GM18520 (cell line): ENCODE results near the gene MCTP2.

ENCODE experiments used
- ATAC-seq: cut with Tn5 transposase; IDR thresholded peaks from one replicate; pipeline ENCODE4 v1.9.1; 2021; ENCODE audit not compliant: unreplicated experiment

The MCTP2 gene

DNA sequence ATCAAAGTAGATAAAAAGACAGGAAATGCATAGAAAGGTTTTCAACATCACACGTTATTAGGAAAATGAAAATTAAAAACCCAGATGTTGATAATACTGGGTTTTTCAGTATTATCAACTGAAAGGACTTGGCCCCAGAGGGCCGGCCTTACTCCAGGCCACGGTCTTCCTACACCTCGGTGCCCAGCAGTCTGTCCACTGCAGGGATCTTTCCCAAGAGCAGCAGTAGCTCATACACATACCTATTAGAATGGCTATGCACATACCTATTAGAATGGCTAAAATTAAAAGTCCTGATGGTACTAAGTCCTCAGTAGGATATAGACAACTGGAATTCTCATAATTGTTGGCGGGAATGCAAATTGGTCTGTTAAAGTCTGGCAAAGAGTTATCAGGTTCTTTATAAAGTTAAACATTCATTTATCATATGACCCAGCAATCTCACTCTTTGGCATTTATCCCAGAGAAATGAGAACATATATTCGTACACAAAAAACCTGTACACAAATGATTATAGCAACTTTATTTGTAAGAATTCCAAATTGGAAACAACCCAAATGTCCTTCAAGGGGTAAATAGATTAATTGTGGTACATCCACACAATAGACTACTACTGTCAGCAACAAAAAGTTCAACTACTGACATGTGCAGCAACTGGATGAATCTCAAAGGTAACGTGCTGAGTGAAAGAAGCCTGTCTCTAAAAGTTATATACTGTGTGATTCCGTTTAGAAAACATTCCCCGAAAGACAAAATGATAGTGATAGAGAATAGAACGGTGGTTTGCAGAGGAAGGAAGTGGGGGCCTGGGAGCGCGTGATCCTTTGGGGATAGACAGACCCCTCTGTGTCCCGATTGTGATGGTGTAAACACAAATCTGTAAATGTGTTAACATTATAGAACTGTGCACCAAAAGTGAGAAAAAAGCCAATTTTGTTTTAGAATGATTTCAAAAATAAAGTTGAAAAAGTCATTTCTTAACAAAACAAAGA lies 62.3 kb downstream of the MCTP2 start:
- no peak for ATAC-seq

DNA sequence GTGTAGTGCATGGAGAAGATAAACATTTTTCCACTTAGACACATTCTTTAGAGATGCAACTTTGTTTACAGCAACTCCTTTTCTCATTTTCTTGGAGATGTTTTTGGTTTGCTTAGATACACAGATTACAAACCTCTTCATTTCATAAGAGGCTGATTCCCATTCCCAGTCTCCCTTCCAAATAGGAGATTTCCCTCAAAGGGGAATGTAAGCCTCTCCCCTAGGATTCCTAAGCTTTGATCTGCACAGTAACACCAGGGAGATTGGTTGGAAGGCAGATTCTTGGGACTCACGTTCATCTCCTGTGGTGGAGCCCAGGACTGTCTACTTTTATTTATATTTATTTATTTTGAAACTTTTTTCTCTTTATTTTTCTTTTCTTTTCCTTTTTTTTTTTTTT lies 63.2 kb downstream of the MCTP2 start:
- no peak for ATAC-seq

DNA sequence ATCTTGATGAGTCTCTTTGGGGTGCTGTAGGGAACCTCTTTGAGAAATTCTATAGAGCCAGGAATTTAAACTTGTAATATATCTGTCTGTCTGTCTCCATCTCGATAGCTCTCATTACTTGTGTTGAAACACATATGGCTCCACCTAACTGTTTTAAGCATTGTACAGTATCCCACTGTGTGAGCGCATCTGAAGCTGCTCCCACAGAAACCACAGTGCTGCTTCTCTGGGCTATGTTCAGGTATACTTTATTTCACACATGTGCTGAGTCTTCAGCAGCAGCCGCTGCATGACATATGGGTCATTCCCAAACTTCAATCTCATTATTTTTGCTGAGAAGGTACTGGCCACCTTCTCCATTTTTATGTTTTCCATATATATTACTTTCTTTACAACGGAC lies 63.9 kb downstream of the MCTP2 start:
- no peak for ATAC-seq

DNA sequence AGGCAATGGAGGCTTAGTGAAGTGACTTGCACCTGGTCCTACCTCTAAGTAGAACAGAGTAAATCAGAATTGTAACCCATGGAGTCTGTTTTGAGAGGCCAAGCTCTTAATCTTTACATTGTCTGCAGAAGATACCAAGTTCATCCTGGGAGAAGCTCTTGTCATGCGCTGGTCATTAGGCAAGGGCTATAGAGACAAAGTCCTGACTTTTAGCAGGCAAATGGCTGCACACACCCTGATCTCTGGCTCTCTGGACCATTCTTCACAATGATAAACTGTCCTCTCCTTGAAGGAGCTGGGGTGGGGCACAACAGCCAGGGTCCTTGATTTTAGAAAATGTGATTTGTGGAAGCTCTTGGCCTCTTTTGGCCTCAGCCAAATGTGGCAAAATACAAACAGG lies 65.4 kb downstream of the MCTP2 start:
- ATAC-seq = no peak

DNA sequence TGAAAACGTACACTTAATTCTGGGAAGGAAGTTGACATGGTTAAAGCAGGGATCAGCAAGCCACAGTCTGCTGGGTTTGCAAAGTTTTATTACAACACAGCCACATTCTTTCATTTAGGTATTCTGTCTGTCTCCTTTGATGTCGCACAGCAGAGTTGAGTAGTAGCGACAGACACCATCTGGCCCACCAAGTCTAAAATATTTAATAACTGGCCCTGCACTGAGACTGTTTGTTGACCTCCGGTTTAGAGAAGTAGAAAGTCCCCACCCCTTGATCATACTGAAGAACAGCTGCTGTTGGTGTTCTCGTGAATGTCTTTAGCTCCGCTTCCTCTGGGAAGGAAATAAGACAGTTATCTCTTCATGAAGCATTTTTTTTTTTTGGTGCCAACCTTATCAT lies 66.2 kb downstream of the MCTP2 start:
- no peak for ATAC-seq

DNA sequence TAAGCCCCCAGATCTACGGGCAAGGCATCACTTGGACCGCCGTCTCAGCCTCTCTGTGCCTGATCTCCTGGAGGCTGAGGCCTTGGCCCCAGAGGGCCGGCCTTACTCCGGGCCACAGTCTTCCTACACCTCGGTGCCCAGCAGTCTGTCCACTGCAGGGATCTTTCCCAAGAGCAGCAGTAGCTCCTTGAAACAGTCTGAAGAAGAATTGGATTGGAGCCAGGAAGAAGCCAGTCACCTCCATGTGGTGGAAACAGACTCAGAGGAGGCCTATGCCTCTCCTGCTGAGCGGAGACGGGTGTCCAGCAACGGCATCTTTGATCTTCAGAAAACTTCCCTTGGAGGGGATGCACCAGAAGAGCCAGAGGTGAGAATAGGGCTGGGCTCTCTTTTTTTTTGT lies 67.0 kb downstream of the MCTP2 start:
- no peak for ATAC-seq

DNA sequence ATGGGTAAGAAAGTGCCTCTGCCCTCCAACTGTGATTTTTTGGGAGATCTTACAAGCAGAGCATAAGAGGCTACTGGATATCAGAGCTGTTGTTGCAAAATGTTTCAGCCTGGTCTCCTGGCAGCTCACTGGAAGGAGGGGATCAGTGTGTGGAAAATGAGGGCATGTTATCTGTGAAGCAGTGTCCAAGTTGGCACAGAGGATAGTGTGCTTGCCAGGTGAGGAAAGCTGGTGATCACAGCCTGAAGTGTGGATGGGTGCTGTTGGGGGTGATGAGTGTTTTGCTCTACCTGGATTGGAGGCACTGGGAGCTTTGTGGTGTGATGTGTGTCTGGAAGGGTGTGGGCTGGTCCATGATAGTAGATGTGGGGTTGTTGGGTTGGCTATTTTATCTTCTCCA lies 69.3 kb downstream of the MCTP2 start:
- ATAC-seq = no peak

DNA sequence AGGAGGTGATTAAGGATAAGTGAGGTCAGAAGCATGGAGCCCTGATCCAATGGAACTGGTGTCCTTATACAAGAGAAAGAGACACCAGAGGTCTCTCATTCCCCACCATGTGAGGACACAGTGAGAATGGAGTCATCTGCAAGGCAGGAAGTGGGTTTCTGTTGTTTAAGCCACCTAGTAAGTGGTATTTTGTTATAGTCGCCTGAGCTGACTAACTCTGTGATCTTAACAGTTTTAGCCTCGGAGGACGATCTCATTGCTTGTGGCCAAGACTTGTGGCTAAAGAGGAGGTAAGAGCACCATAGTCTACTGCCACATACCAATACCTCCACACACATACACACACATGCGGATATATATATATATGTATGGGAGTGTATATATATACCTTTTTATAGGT lies 73.8 kb downstream of the MCTP2 start:
- no peak for ATAC-seq

DNA sequence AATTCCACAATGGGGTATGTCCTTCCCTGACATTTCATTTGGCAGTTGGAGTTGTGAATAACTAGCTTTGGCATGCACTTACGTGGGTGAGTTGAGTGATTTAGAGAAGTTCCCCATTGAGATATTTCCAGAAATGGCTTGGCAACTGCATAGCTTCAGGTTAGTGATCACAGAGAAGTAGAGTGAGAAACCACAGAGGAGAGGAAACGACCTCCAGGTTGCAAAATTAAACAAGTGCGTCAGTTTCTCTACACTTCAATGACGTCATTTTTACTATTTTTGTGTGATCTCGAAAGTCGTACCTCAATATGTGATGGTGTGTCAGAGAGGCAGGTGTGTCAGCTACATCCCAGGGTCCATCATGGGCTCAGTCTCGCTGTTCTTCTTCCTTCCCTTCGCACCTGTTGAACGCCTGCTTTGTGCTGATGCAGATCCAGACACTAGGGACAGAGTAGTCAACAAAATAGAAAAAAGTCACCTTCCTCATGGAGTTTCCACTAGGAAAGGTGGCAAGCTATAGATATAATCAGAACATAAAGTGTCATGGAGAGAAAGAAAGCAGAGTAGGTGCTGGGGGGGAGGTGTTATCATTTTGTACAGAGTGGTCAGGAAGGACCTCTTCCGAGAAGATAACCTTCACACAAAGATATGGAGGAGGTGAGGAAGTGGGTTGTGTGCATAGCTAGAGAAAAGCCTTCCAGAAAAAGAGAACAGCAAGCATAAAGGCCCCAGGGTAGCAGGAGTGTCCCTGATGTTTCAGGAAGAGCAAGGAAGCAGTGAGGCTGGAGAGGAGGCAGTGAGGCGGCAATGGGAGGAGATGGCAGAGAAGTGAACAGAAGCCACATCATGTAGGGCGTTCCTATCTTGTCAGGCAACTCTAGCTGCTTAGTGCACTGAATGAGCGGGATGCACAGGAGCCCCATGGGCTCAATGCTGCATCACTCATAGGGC lies 75.6 kb downstream of the MCTP2 start:
- ATAC-seq = peak; percentile 72

DNA sequence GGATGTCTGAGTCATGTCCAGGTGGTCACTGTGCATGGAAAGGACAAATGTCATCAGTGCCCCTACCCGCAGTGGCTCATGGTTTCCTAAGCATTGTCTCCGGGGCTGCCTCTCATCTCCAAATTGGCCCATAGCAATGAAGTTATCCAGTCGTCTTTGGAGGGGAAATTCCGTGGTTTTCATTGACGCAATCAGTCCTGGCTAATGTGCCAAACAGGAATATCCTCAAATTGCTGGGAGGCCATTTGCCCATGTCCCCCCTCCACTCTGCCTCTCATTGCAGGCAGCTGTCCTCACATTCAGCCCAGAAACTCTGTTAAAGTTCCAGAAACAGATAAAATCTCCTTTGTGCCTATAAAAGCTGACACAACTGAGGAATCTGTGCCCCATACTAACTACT lies 81.6 kb downstream of the MCTP2 start:
- ATAC-seq = no peak

DNA sequence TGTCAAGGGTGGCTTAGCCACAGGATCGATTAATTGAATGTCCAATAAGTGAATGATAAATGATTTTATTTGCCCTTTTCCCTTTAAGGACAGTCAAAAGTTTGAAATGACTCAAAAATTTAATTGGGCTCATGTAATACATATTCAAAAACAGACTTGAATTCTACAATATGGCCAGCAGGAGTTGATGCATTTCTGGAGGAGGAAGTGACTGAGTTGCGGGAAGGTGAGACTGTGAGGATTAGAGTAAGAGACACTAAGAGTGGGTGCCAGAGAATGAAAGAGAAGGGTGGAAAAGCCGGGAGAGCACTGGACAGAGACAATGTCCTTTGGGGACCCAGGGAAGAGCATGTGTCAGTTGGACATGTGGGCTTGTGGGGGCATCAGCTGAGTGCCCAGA lies 83.3 kb downstream of the MCTP2 start:
- no peak for ATAC-seq

DNA sequence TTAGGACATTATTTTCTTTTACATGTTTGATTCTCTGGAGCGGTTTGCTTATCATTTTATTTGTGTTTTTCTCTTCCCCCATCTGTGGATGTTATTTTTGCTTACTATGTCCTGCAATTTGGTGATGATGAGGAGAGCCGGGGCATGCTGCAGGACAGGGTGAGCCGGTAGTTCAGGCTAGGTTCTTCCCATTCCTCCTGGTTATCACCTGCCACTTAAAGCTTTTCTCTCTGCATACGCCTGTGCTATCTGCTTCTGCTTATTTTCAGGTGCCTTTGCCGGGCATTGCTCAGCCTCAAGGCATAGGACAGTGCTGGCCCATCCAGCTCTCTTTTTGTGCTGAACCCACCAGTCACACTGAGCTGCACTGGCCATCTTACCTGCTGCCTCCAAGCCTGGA lies 85.8 kb downstream of the MCTP2 start:
- no peak for ATAC-seq

DNA sequence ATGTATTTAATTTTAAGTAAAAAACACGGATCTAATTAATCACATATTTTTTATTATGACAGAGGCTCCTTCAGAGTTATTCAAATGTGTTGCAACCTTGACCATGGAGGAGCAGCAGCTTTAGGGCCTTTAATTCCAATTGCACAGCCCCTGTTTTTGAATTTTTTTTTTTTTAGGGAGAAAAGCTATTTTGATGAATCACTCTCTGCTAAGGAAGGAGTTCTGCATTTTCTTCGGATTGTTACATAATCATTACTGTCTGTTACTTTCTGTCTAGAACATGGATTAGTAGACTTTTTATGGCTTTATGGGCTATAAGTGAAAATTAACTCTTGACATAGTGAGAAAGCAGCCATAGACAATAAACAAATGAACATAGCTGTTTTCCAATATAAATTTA lies 90.8 kb downstream of the MCTP2 start:
- no peak for ATAC-seq

DNA sequence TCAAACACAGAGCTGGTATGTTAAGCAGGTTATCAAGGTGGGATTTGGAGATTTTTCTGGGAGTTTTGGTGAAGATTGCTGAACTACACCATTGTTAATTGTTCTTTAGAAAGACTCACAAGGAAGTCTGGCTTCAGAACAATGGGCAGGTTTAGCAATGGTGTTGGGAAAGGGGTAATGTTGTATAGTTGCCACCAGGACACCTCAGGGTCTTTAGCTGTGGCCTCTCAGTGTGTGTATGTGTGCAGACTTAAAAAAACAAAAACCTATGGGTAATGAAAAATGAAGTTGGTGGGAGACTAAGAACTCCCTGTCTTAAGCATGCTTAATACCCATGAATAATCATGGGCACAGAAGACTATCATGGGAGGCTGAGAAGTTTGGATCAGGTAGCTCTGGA lies 91.7 kb downstream of the MCTP2 start:
- ATAC-seq = no peak

DNA sequence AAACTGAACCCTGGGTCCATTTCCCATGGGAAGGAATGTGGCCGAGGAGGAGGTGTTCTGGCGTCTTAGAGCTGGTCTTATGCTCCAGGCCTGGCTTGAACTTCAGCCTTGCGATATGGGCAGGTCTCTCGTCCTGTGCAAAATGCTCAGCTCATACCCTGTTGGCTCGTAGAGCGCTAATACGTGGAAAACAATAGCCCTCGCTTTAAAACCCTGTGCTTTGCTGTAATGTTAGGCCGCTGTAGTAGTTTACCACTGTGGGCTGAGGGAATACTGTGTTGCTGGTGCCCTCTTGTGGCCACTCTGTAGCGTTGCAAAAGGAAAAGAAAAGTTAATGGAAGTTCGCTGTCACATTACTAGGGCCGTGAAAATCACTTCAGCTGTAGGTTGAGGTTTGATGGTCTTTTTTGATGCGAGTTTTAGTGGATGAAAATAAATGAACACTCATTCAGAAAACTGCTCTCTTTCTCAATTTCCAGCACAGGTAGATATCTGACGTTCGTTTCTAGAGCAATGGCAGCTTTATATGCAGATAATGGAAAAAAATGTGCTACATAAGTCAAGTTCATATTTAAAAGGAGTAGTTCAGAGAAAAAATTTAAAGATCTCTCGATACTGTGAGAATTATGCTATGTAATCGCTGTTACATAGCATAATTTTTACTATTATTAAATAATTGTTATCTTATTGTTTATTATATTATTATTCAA lies 92.9 kb downstream of the MCTP2 start:
- peak; percentile 52 for ATAC-seq

DNA sequence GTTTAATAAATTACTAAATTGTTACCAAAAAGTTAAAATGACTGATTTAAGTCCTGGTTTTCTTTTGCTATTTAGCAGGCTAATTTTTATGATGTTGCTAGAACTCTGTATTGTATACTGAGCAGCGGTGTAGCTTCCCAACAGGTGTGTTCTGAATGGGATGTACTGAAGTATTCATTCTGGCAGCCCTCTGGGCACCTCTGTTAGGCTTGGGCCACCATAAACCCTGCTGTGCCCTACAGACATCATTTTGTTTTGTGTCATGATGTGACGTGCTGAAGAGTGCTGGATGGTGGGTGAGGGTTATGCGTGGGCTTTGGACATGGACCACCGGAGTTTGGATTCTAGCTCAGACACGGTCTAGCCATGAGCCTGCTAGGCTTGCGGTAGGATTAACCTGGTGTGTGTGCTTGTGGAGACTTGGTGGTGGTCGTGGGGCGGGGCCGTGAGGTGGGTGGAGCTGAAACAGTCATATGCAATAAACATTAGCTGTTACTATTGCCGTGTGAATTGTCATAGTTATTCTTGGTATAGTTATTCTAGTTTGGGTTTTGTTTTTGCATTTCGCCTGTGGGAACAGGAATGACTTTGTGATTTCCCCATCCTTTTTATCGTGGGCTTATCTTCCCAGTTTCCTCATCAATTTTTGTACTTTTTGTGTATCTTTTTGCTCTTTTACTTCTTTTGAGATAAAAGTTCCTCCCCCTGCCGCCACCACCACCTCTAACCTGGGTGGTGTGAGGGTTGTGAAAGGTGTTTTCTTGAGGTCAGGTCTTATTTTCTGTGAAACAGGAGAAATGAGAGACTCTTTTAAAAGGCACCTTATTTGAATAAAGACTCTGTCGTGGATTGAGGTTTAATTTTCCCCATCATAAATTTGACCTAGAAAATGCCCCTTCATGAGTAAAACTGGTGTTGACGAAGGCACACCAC lies 93.7 kb downstream of the MCTP2 start:
- ATAC-seq = no peak

DNA sequence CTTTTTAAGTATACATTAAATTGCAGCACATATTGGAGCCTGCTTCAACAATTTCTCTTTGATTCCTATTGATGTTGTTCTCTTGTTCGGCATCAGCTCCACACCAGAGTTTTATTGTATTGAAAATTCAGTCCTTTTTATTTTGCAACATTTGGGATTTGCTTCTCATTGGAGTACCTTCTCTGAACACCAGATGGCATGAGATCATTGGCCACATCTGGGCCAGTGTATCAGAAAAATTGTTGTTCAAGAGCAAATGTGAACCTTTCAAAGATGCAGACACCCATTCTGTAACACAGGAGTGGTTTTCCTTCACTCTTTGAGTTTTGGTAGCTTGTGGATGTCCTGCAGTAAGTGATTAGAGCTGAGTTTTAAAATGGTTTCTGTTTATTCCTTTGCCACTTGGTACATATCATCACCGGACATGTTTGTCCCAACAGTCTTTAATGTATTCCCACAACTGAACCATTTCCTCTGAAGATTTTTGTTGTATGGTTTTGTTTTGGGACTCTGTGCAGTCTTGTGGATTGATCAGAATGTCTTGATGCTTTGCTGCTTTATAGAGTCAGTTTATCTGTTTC lies 96.1 kb downstream of the MCTP2 start:
- ATAC-seq = no peak

DNA sequence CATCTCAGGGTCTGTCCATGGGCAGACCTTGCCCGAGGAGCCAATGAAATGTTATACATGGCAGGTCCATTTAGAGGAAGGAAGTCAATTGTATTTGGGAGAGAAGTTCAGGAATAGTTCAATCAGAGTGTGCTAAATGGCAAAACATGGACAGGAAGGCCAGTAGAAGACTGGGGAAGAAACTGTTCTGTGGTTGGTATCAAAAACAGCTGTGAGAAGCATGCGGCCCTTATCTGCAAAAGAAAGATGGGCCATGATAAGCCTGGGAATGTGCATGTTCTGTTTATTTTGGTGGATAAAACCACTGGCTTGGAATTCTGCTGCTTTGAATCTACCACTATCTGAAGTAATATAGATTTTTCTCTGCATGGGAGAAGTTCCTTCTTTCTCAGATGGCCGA lies 100.4 kb downstream of the MCTP2 start:
- ATAC-seq = no peak

DNA sequence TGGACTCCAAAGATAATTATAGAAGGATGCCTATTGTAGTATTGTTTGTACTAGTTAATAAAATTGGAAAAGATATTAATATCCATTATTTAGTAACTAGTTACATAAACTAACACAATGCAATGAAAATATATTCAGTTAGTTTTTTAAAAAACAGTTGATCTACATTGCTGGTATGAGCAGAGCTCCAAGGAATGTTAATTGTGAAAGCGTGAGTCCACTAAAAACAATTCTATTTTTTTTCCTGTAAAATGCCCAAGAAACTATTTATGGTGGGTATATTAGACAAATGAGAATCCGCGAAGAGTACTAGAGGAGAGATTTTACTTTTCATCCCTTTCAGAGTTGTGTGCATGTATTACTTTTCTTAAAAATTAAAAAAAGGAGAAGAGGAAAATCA lies 104.3 kb downstream of the MCTP2 start:
- ATAC-seq = no peak
